ENCODE results near the gene SERPINB10. TPM values are rescaled to one million over a fixed set of nuclear protein-coding genes. Genes with fewer than 3 reads are reported as not detected.

Gene SERPINB10
- total and polyA plus RNA-seq, 2 of the 8 experiments (the other 6 are each of a cell fraction or from before 2014, with no cell fraction given) = not detected

GRCh38 chr18:63979409-63979920 is 71.7 kb downstream of the SERPINB10 start:
- Histone ChIP-seq H3K4me3 (ENCODE audit: extremely low read depth in 1 of 4, insufficient read depth in 2 of 4, low read depth in 3 of 4, low read length in 4 of 4) (no peak overlapping the region), H3K18ac (ENCODE audit: extremely low read depth, low read length) (no peak overlapping the region), H3K56ac (replicated peaks; ENCODE audit: insufficient read length, low read depth, low read length) (no peak overlapping the region), H2BK5ac (ENCODE audit: low read depth, low read length) (no peak overlapping the region), H4K5ac (ENCODE audit: insufficient read length, low read depth, low read length) (no peak overlapping the region), H2BK12ac (ENCODE audit: low read depth, low read length) (no peak overlapping the region), H4K8ac (ENCODE audit: extremely low read depth, insufficient read depth, low read length) (no peak overlapping the region), H2BK15ac (ENCODE audit: low read length) (no peak overlapping the region), H3K4me2 (ENCODE audit: insufficient read depth in 1 of 2, low read depth in 2 of 2, low read length in 2 of 2) (no peak overlapping the region), H3K9ac (replicated peaks in 1 of 4; ENCODE audit: extremely low read depth in 1 of 4, low read depth in 3 of 4, low read length in 3 of 4) (no peak overlapping the region), H3K23ac (ENCODE audit: insufficient read length) (no peak overlapping the region), H3K36me3 (ENCODE audit: control insufficient read depth in 2 of 4, insufficient read depth in 4 of 4, low read length in 3 of 4) (no peaks in the 10 kb centered on the region), H4K91ac (replicated peaks; ENCODE audit: insufficient read length, low read length) (no peak overlapping the region), H2AK5ac (ENCODE audit: low read depth, low read length) (no peak overlapping the region), H3K79me2 (ENCODE audit: control insufficient read depth in 1 of 2, insufficient read depth in 2 of 2, low read length in 2 of 2) (no peaks in the 10 kb centered on the region), H2BK120ac (replicated peaks; ENCODE audit: low read depth, low read length) (no peak overlapping the region), H2BK20ac (ENCODE audit: low read length) (no peak overlapping the region), H3K27me3 (replicated peaks in 1 of 4; ENCODE audit: control insufficient read depth in 3 of 4, extremely low read depth in 1 of 4, insufficient read depth in 3 of 4, low read length in 3 of 4) (peaks cover 21 to 52% (median 34%) of the 10 kb centered on the region in 4 experiments), H3K14ac (ENCODE audit: insufficient read length) (no peak overlapping the region), H3K4me1 (replicated peaks in 1 of 4; ENCODE audit: control insufficient read depth in 3 of 4, insufficient read depth in 4 of 4, low read length in 3 of 4) (no peaks in the 10 kb centered on the region), H2AFZ (ENCODE audit: low read length) (peak overlapping the region; percentile 63; the same call in 1 of the 2 replicates), H3K27ac (ENCODE audit: low read depth, low read length) (no peak overlapping the region), H4K20me1 (replicated peaks in 1 of 2; ENCODE audit: control insufficient read depth in 1 of 2, insufficient read depth in 2 of 2, low read length in 2 of 2) (peaks cover 1 to 2% of the 10 kb centered on the region in 2 experiments), H3K79me1 (ENCODE audit: low read depth, low read length) (no peaks in the 10 kb centered on the region; the same call in 1 of the 2 replicates), H3K23me2 (ENCODE audit: low read depth, low read length) (no peaks in the 10 kb centered on the region), H3K9me3 (ENCODE audit: insufficient read depth in 2 of 2, low read depth in 1 of 2, low read length in 1 of 2) (no peaks in the 10 kb centered on the region), H3K4ac (replicated peaks; ENCODE audit: insufficient read length, low read depth, low read length) (no peak overlapping the region)
- ChIA-PET CTCF (ENCODE audit: partially characterized antibody) (interaction anchor here (0.8 to 2.0 kb wide), 7 partner anchors 12 to 42 kb away, joined by 3 to 14 read pairs (median 4); no protein-coding TSS in a partner anchor), POLR2A (ENCODE audit: partially characterized antibody) (no interaction called here)
- DNase-seq (ENCODE audit: low read depth in 1 of 2, low spot score in 2 of 2) = peak in 1 of 2 experiments; percentile 61
- WGBS, 2 experiments (ENCODE audit: extremely low coverage in 1 of 2, insufficient coverage in 1 of 2, insufficient read length in 1 of 2, insufficient replicate concordance in 2 of 2, low coverage in 1 of 2, low lambda C conversion rate in 2 of 2, missing lambda C conversion rate in 1 of 2) = 42% methylated on average over 6 of the region's 6 CpGs; no CpG with 5 or more reads in 1 of the 2 experiments
- peak; percentile 74 for FAIRE-seq
- TF ChIP-seq BRCA1 (IDR thresholded peaks at IDR 0.05; ENCODE audit: low read depth, low read length) (no peak), RAD21 (IDR thresholded peaks at IDR 0.05 in 1 of 2, conservative IDR thresholded peaks at IDR 0.05 in 1 of 2; ENCODE audit: low read depth in 2 of 2, low read length in 2 of 2) (peak; percentile 80 to 81), TAF7 (optimal IDR thresholded peaks at IDR 0.05; ENCODE audit: borderline replicate concordance, low read depth, low read length) (no peak), TEAD4 (IDR thresholded peaks at IDR 0.05; ENCODE audit: low read depth, low read length) (peak; percentile 92), SP2 (IDR thresholded peaks at IDR 0.05; ENCODE audit: low read length) (no peak), CTCF (IDR thresholded peaks at IDR 0.05; ENCODE audit: control extremely low read depth in 1 of 3, insufficient read depth in 1 of 3, low read depth in 1 of 3, low read length in 3 of 3) (peak in 2 of 3 experiments; percentile 78 to 87; a peak in 3 of 4 replicates)

Measured in H1 (cell line).